ENCODE data around the gene CPLX3. TPM values are rescaled to one million over a fixed set of nuclear protein-coding genes. Genes with fewer than 3 reads are reported as not detected.
A peak's percentile ranks its signal among the peaks of the same experiment; 100 is the strongest.

CPLX3 gene
- total RNA-seq, 1 experiment from 2014 or later: 0.03 TPM

GRCh38 chr15:74793135-74794028 is 33.0 kb upstream of the CPLX3 start:
- H3K36me3 ChIP-seq (replicated peaks; ENCODE audit: control insufficient read depth, insufficient read depth, low read length): no peaks in the 10 kb centered on the region
- no peaks in the 10 kb centered on the region; the same call in 1 of the 2 replicates for H3K27me3 ChIP-seq (ENCODE audit: control insufficient read depth, insufficient read depth, low read length)
- no peak overlapping the region for H3K4me3 ChIP-seq (ENCODE audit: insufficient read depth, low read depth, low read length)
- peak; percentile 79 for DNase-seq

GRCh38 chr15:74794248-74794969 is 32.0 kb upstream of the CPLX3 start:
- DNase-seq: no peak
- Histone ChIP-seq H3K36me3 (replicated peaks; ENCODE audit: control insufficient read depth, insufficient read depth, low read length) (peaks cover 2% of the 10 kb centered on the region), H3K4me3 (ENCODE audit: insufficient read depth, low read depth, low read length) (no peak overlapping the region)

GRCh38 chr15:74794970-74795349 is 31.5 kb upstream of the CPLX3 start:
- H3K27me3 ChIP-seq (ENCODE audit: control insufficient read depth, insufficient read depth, low read length): no peaks in the 10 kb centered on the region
- no peak for DNase-seq
- peaks cover 4% of the 10 kb centered on the region for H3K36me3 ChIP-seq (replicated peaks; ENCODE audit: control insufficient read depth, insufficient read depth, low read length)
- no peak overlapping the region for H3K4me3 ChIP-seq (ENCODE audit: insufficient read depth, low read depth, low read length)

More at GRCh38 chr15:74794248-74794969, 32.0 kb upstream of the CPLX3 start:
- H3K27me3 ChIP-seq (ENCODE audit: control insufficient read depth, insufficient read depth, low read length): no peaks in the 10 kb centered on the region; the same call in 1 of the 2 replicates

- no peak for DNase-seq
- no peak overlapping the region for H3K4me3 ChIP-seq (ENCODE audit: insufficient read depth, low read depth, low read length)
- H3K36me3 ChIP-seq (replicated peaks; ENCODE audit: control insufficient read depth, insufficient read depth, low read length): peaks cover 5% of the 10 kb centered on the region
- no peaks in the 10 kb centered on the region for H3K27me3 ChIP-seq (ENCODE audit: control insufficient read depth, insufficient read depth, low read length)
Measured at GRCh38 chr15:74795966-74796625, 30.3 kb upstream of the CPLX3 start.

DNA sequence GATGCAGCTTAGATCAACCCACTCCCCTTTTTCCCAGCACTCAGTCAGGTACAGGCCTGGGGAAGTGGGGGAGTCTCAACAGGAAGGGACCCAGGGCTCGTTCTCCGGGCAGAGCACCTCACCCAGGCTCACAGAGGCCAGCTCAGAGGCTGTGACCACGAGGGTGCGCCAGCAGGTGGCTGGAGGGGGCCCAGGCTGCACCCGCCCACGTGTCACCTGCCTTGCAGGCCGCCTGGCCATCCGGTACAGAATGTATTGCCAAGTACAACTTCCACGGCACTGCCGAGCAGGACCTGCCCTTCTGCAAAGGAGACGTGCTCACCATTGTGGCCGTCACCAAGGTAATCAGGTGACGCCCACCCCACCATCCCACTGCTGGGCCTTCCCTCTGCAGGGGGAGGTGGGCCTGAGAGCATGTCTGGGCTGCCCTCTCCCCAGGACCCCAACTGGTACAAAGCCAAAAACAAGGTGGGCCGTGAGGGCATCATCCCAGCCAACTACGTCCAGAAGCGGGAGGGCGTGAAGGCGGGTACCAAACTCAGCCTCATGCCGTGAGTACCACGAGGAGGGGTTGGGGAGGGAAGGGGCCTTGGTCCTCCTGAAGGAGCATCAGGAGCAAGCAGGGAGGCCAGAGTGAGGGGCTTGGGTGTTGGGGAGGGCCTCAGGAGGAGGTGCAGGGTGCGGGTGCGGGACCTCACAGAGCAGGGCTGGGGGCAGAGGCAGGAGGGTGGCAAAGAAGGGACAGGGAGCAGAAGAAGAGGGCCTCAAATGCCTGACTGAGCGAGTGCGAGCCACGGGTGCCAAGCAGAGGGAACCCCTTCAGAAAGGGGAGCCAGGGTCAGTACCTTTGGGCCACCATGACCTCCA is 27.8 kb upstream of the CPLX3 start:
- Histone ChIP-seq H3K4me3 (ENCODE audit: insufficient read depth, low read depth, low read length) (no peak overlapping the region), H3K36me3 (replicated peaks; ENCODE audit: control insufficient read depth, insufficient read depth, low read length) (peaks cover 13% of the 10 kb centered on the region), H3K27me3 (ENCODE audit: control insufficient read depth, insufficient read depth, low read length) (no peaks in the 10 kb centered on the region)
- no peak for DNase-seq

GRCh38 chr15:74799255-74799855 is 27.1 kb upstream of the CPLX3 start:
- H3K4me3 ChIP-seq (ENCODE audit: insufficient read depth, low read depth, low read length): no peak overlapping the region
- peaks cover 15% of the 10 kb centered on the region for H3K36me3 ChIP-seq (replicated peaks; ENCODE audit: control insufficient read depth, insufficient read depth, low read length)
- peak; percentile 73 for DNase-seq
- no peaks in the 10 kb centered on the region for H3K27me3 ChIP-seq (ENCODE audit: control insufficient read depth, insufficient read depth, low read length)

GRCh38 chr15:74799856-74800558 is 26.4 kb upstream of the CPLX3 start:
- Histone ChIP-seq H3K4me3 (ENCODE audit: insufficient read depth, low read depth, low read length) (no peak overlapping the region), H3K27me3 (ENCODE audit: control insufficient read depth, insufficient read depth, low read length) (no peaks in the 10 kb centered on the region), H3K36me3 (replicated peaks; ENCODE audit: control insufficient read depth, insufficient read depth, low read length) (peaks cover 15% of the 10 kb centered on the region)
- DNase-seq: peak; percentile 99

GRCh38 chr15:74800559-74801094 is 25.8 kb upstream of the CPLX3 start:
- H3K27me3 ChIP-seq (ENCODE audit: control insufficient read depth, insufficient read depth, low read length): no peaks in the 10 kb centered on the region
- peaks cover 15% of the 10 kb centered on the region for H3K36me3 ChIP-seq (replicated peaks; ENCODE audit: control insufficient read depth, insufficient read depth, low read length)
- H3K4me3 ChIP-seq (ENCODE audit: insufficient read depth, low read depth, low read length): no peak overlapping the region
- no peak for DNase-seq

GRCh38 chr15:74801311-74801997 is 25.0 kb upstream of the CPLX3 start:
- Histone ChIP-seq H3K4me3 (ENCODE audit: insufficient read depth, low read depth, low read length) (no peak overlapping the region), H3K27me3 (ENCODE audit: control insufficient read depth, insufficient read depth, low read length) (no peaks in the 10 kb centered on the region), H3K36me3 (replicated peaks; ENCODE audit: control insufficient read depth, insufficient read depth, low read length) (peaks cover 15% of the 10 kb centered on the region)
- no peak for DNase-seq

- no peak for DNase-seq
- H3K36me3 ChIP-seq (replicated peaks; ENCODE audit: control insufficient read depth, insufficient read depth, low read length): peaks cover 15% of the 10 kb centered on the region
- no peak overlapping the region for H3K4me3 ChIP-seq (ENCODE audit: insufficient read depth, low read depth, low read length)
- no peaks in the 10 kb centered on the region for H3K27me3 ChIP-seq (ENCODE audit: control insufficient read depth, insufficient read depth, low read length)
Measured at GRCh38 chr15:74802290-74802689, 24.1 kb upstream of the CPLX3 start.

DNA sequence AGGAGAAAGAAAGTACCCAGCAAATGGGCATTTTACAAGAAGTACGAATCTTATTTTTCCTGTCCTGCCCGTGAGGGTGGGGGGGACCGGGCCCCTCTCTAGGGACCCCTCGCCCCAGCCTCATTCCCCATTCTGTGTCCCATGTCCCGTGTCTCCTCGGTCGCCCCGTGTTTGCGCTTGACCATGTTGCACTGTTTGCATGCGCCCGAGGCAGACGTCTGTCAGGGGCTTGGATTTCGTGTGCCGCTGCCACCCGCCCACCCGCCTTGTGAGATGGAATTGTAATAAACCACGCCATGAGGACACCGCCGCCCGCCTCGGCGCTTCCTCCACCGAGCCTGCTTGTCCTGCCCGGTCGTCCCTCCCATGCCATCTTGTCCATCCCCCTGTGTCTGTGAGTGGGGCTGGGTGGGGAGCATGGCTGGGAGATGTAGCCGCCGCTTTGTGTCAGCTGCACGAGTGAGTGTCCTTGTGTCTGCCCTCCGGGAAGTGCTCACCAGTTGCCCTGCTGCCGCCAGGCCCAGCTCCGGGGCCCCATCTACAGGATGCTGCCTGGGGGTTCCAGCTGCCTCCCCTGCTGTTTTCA is 23.5 kb upstream of the CPLX3 start:
- Histone ChIP-seq H3K4me3 (ENCODE audit: insufficient read depth, low read depth, low read length) (no peak overlapping the region), H3K27me3 (ENCODE audit: control insufficient read depth, insufficient read depth, low read length) (no peaks in the 10 kb centered on the region), H3K36me3 (replicated peaks; ENCODE audit: control insufficient read depth, insufficient read depth, low read length) (peaks cover 15% of the 10 kb centered on the region)
- no peak for DNase-seq

- no peaks in the 10 kb centered on the region for H3K27me3 ChIP-seq (ENCODE audit: control insufficient read depth, insufficient read depth, low read length)
- DNase-seq: no peak
- H3K4me3 ChIP-seq (ENCODE audit: insufficient read depth, low read depth, low read length): no peak overlapping the region
- peaks cover 10% of the 10 kb centered on the region for H3K36me3 ChIP-seq (replicated peaks; ENCODE audit: control insufficient read depth, insufficient read depth, low read length)
Measured at GRCh38 chr15:74804935-74805334, 21.5 kb upstream of the CPLX3 start.
